A549 treated with GW870086 at 1 μM for 4 hours (cell line): ENCODE data around the gene OPA3. TPM values are rescaled to one million over a fixed set of nuclear protein-coding genes. Genes with fewer than 3 reads are reported as not detected.

Experiments used
- total RNA-seq: library from RNA; stranded (reverse); fragments of 200-300 nt; extraction: Qiagen RNA extraction; gene quantifications from 5 replicates; pipeline ENCODE4 v1.2.3, GENCODE V29; 2022; ENCODE audit warnings: low read depth

Gene OPA3
- 12.7 to 20.1 TPM (median 18.1 TPM) in 5 replicates for total RNA-seq

GRCh38 chr19:45584332-45585157 is at the start of gene OPA3:
TSS of gene OPA3 (minus strand) at chr19:45584802. CDS start at chr19:45584764, 38 bp downstream.

DNA sequence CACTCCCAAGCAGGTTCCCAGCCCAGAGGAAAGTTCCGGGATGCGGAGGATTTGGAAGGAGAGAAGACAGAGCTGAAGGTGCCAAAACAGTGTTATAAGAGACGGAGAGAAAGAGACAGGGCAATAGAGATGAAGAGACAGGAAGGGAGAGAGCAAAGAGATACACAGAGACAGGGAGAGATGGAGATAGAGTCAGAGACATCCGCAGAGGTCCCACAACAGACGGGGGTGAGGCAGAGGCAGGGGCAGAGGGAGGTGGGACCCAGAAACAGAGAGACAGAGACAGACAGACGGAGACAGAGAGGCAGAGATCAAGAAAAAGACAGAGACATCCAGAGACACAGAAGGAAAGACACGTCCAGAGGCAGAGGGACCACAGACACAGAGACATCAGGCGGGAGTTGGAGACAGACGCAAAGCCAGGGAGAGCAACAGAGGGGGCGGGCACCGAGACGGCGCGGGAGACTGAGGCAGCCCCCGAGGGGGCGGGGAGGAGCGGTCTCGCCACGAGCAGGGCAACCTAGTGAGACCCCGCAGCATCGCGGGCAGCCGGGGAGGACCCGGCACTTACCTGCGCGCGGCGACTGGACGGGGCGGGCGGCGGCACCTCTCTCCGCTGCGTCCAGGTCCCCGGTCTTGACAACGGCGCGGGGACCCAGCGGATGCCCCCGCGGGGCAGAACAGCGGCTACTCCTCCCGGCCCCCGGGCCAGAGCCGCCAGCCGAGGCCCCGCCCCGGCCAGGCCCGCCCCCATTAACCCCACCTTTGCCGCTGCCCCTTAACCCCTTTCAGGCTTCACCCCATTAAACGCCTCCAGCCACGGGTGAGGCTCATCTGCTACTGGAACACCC is 17.1 kb upstream of the OPA3 start, which contains the start of gene GPR4:
TSS of gene GPR4 (minus strand) at position 689 of the 851 bp plus-strand sequence. CDS start 10,346 bp downstream, outside the sequence.

DNA sequence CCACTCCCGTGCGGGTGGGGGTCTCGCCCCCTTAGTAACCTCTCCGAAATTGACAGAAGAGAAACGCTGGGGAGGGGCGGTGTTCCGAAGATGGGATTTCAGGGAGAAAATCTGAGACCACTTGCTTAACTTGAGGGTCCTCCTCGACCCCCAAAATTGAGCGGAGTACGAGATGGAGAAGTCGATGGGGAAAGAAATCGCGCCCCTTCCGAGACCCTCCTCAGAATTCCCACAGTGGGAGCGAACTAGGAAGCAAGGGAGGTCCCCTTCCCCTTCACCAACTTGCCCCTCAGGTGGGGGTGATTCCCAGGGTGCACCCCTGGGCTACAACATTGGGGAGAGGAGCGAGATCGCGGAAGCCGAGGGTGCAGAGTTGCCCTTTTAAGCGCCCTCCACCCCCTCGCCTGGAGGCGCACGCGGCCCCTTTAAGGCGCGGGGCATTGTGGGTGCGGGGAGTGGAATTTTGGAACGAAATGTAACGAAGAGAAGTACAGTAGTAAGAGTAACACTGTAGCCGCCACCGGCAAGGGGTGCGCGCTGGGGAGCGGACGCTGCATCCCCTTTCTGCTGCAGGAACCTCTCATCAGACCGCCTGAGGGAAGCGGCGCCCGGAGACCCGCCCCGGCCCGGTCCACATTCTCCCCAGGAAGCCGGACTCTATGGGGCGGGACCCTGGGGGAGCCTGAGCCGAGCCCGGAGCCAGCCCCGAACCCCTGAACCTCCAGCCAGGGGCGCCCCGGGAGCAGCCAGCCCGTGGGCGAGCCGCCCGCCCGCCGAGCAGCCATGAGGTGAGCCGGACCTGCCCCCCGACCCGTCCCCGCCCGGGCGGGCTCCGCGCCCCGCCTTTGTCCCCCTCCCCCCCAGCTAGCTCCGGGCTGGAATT is 77.4 kb downstream of the OPA3 start, which contains the start of gene VASP:
TSS of gene VASP (plus strand) at position 491 of the 883 bp plus-strand sequence. CDS start at position 784, 293 bp downstream.

GRCh38 chr19:45498411-45499195 is 86.0 kb downstream of the OPA3 start, which contains the start of gene PPM1N:
TSS of gene PPM1N (plus strand) at chr19:45498443. CDS start at chr19:45498473, 30 bp downstream.

Other genes with a start within 250 kb of the OPA3 start
- 0.41 to 0.78 TPM (median 0.65 TPM) in 5 replicates for gene KLC3, start 244.1 kb downstream of the OPA3 start, total RNA-seq
- 10.7 to 13.6 TPM (median 12.8 TPM) in 5 replicates for gene ERCC2, start 214.2 kb downstream of the OPA3 start, total RNA-seq
- gene PPP1R13L, start 179.7 kb downstream of the OPA3 start, total RNA-seq = 36.0 to 42.8 TPM (median 38.5 TPM) in 5 replicates
- 43.2 to 53.5 TPM (median 49.7 TPM) in 5 replicates for gene POLR1G, start 178.2 kb downstream of the OPA3 start, total RNA-seq
- gene ERCC1, start 160.9 kb downstream of the OPA3 start, total RNA-seq = 146 to 178 TPM (median 168 TPM) in 5 replicates
- 8.6 to 16.5 TPM (median 13.5 TPM) in 5 replicates for gene FOSB, start 116.8 kb downstream of the OPA3 start, total RNA-seq
- gene RTN2, start 87.8 kb downstream of the OPA3 start, total RNA-seq = 10.7 to 18.4 TPM (median 12.8 TPM) in 5 replicates
- 6.9 to 9.6 TPM (median 8.7 TPM) in 5 replicates for gene PPM1N, start 86.4 kb downstream of the OPA3 start, total RNA-seq
- 200 to 267 TPM (median 250 TPM) in 5 replicates for gene VASP, start 77.3 kb downstream of the OPA3 start, total RNA-seq
- 0.14 to 0.34 TPM (median 0.27 TPM) in 5 replicates for gene GPR4, start 17.4 kb upstream of the OPA3 start, total RNA-seq
- 17.2 to 24.8 TPM (median 22.8 TPM) in 5 replicates for gene EML2, start 54.6 kb upstream of the OPA3 start, total RNA-seq
- 2.4 to 5.1 TPM (median 3.9 TPM) in 5 replicates for gene GIPR, start 83.4 kb upstream of the OPA3 start, total RNA-seq
- 743 to 1,005 TPM (median 782 TPM) in 5 replicates for gene SNRPD2, start 107.2 kb upstream of the OPA3 start, total RNA-seq
- gene QPCTL, start 107.9 kb upstream of the OPA3 start, total RNA-seq = 7.3 to 9.5 TPM (median 8.6 TPM) in 5 replicates
- gene FBXO46, start 146.1 kb upstream of the OPA3 start, total RNA-seq = 6.9 to 10.9 TPM (median 10.2 TPM) in 5 replicates
- 0.05 to 0.23 TPM (median 0.06 TPM) in 3 of 5 replicates, not detected in the others for gene MEIOSIN, start 148.6 kb upstream of the OPA3 start, total RNA-seq
- gene SIX5, start 184.4 kb upstream of the OPA3 start, total RNA-seq = 17.0 to 28.2 TPM (median 24.1 TPM) in 5 replicates
- gene DMPK, start 197.7 kb upstream of the OPA3 start, total RNA-seq = 36.2 to 49.7 TPM (median 47.1 TPM) in 5 replicates
- 24.9 to 39.2 TPM (median 32.4 TPM) in 5 replicates for gene DMWD, start 208.0 kb upstream of the OPA3 start, total RNA-seq
- not detected in 5 replicates for gene RSPH6A, start 230.5 kb upstream of the OPA3 start, total RNA-seq